Smooth muscle cell (in vitro differentiated cells): ENCODE data around the gene SSC5D. TPM values are rescaled to one million over a fixed set of nuclear protein-coding genes. Genes with fewer than 3 reads are reported as not detected.
"Not testable (repeated sequence)": the region's sequence is repeated elsewhere in the genome, so short reads cannot be mapped to it uniquely, and the experiment has no call there.

Experiments
- DNase-seq: peaks from one replicate; lab custom pipeline; 2025; ENCODE audit not compliant: unreplicated experiment; lab: John Stamatoyannopoulos, UW
- H2AFZ ChIP-seq: fragments of 200-600 bp; sonication (generic); 2 replicates; pipeline ENCODE4 v1.6.0; 2016; ENCODE audit warnings: antibody characterized with exemption, low read depth, mild to moderate bottlenecking
- H3F3A ChIP-seq: fragments of 200-600 bp; sonication (generic); 2 replicates; pipeline ENCODE4 v1.6.0; 2017; ENCODE audit warnings: antibody characterized with exemption, low read depth
- H3K27ac ChIP-seq: fragments of 200-600 bp; sonication (generic); 2 replicates; pipeline ENCODE4 v1.5.1; 2016; ENCODE audit warnings: low read depth, mild to moderate bottlenecking
- H3K27me3 ChIP-seq: fragments of 200-600 bp; sonication (generic); 2 replicates; pipeline ENCODE4 v1.6.1; 2016; ENCODE audit warnings: low read depth, mild to moderate bottlenecking
- H3K36me3 ChIP-seq: fragments of 200-600 bp; sonication (generic); 2 replicates; pipeline ENCODE4 v1.5.1; 2016; ENCODE audit warnings: low read depth
- H3K4me1 ChIP-seq: fragments of 200-600 bp; sonication (generic); 2 replicates; pipeline ENCODE4 v1.5.1; 2016; ENCODE audit warnings: low read depth
- H3K4me2 ChIP-seq: fragments of 200-600 bp; sonication (generic); 2 replicates; pipeline ENCODE4 v1.6.0; 2016; ENCODE audit warnings: mild to moderate bottlenecking
- H3K4me3 ChIP-seq: fragments of 200-600 bp; sonication (generic); 2 replicates; pipeline ENCODE4 v1.5.1; 2016; ENCODE audit warnings: mild to moderate bottlenecking
- H3K79me2 ChIP-seq: fragments of 200-600 bp; sonication (generic); 2 replicates; pipeline ENCODE4 v1.6.0; 2016; ENCODE audit warnings: low read depth, mild to moderate bottlenecking
- H3K9ac ChIP-seq: fragments of 200-600 bp; sonication (generic); 2 replicates; pipeline ENCODE4 v1.6.0; 2016; ENCODE audit warnings: low read depth
- H3K9me3 ChIP-seq: fragments of 200-600 bp; sonication (generic); replicated peaks from 2 replicates; pipeline ENCODE4 v1.5.1; 2016; ENCODE audit warnings: low read depth
- H4K20me1 ChIP-seq: fragments of 200-600 bp; sonication (generic); 2 replicates; pipeline ENCODE4 v1.6.0; 2016; ENCODE audit warnings: low read depth
- CTCF ChIP-seq: fragments of 200-600 bp; sonication (generic); IDR thresholded peaks from 2 replicates; pipeline ENCODE4 v1.5.1; 2017; ENCODE audit warnings: borderline replicate concordance, mild to moderate bottlenecking, antibody characterized with exemption; ENCODE audit not compliant: insufficient read depth, poor library complexity, severe bottlenecking
- WGBS: methylation state at CpG from one replicate; pipeline ENCODE4 v1.1.7; 2016; ENCODE audit warnings: low lambda C conversion rate; 5-methylcytosine and 5-hydroxymethylcytosine counted together
- polyA plus RNA-seq: library from polyadenylated mRNA; unstranded; fragments of >200 nt; fragmentation: Nextera tagmentation; extraction: Ambion mirVana; gene quantifications from 2 replicates; pipeline ENCODE4 v1.2.1, GENCODE V29; 2016
- total RNA-seq: library from RNA; depleted of rRNA; stranded (reverse); fragments of >200 nt; gene quantifications from 2 replicates; pipeline ENCODE4 v1.2.3, GENCODE V29; 2014

The SSC5D gene
- total and polyA plus RNA-seq, 2 experiments from 2014 or later, result 3.8 to 11.2 TPM

GRCh38 chr19:55446060-55446459 lies 42.2 kb upstream of the SSC5D start:
- TF ChIP-seq CTCF, result no peak
- H2AFZ ChIP-seq, result no peak overlapping the region
- H3K79me2 ChIP-seq, result no peaks in the 10 kb centered on the region
- H3K4me2 ChIP-seq, result no peak overlapping the region
- no peaks in the 10 kb centered on the region for H3K36me3 ChIP-seq
- H3K4me3 ChIP-seq, result no peak overlapping the region
- no peaks in the 10 kb centered on the region for H3K9me3 ChIP-seq
- no peaks in the 10 kb centered on the region for H3K4me1 ChIP-seq
- H3K27ac ChIP-seq, result no peak overlapping the region
- H3F3A ChIP-seq, result no peaks in the 10 kb centered on the region
- WGBS, result 75% methylated on average over 8 of the region's 8 CpGs
- peaks cover 80% of the 10 kb centered on the region for H3K27me3 ChIP-seq
- H4K20me1 ChIP-seq, result no peaks in the 10 kb centered on the region
- H3K9ac ChIP-seq, result no peak overlapping the region
- DNase-seq, result no peak

DNA sequence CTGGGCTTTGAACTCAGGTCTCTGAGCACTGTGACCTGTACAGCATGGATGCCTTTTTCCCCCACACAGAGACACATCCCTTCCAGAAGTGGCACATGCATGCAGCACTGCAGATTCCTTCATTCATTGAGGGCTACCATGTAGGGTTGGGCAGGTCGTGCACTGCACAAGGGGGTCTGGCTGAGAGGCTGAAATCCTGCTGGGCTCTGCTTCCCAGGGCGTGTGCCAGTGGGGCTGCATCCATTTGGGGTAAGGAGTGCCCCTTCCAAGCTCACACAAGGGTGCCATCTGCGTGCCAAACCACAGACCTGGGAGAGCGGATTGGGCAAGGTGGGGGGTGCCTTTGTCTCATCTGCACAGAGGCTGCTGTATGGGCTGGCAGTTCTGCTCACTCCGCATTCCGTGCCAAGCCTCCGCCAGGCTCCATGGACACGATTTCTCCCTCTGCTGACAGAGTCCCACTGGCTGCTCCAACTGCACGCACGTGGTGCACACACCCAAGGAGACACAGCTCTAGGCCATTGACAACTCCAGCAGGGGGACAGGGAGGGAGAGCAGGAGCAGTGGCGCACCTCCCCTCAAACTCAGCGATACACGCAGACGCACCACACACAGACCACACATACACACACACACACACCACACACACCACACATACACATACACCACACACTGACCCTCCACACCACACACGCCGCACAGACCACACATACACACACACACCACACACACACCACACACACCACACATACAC lies 40.6 kb upstream of the SSC5D start:
- Histone ChIP-seq H3K27me3 (peaks cover 81% of the 10 kb centered on the region), H3K27ac (no peak overlapping the region), H2AFZ (no peak overlapping the region), H3K79me2 (no peaks in the 10 kb centered on the region), H3F3A (no peaks in the 10 kb centered on the region), H3K9me3 (no peaks in the 10 kb centered on the region), H3K36me3 (no peaks in the 10 kb centered on the region), H3K9ac (no peak overlapping the region), H3K4me2 (no peak overlapping the region), H3K4me3 (no peak overlapping the region), H4K20me1 (no peaks in the 10 kb centered on the region), H3K4me1 (peaks cover 11% of the 10 kb centered on the region)
- 55% methylated on average over 15 of the region's 16 CpGs for WGBS
- DNase-seq, result no peak
- no peak for TF ChIP-seq CTCF

GRCh38 chr19:55448175-55448490 lies 40.1 kb upstream of the SSC5D start:
- H3K4me3 ChIP-seq, H3K79me2 ChIP-seq, H4K20me1 ChIP-seq, H3F3A ChIP-seq, H3K9me3 ChIP-seq, H3K4me2 ChIP-seq, H3K36me3 ChIP-seq, DNase-seq, H2AFZ ChIP-seq, H3K27ac ChIP-seq, H3K9ac ChIP-seq: not testable (repeated sequence)
- WGBS, result 100% methylated on average over 3 of the region's 5 CpGs
- peaks cover 11% of the 10 kb centered on the region for H3K4me1 ChIP-seq
- H3K27me3 ChIP-seq, result peaks cover 81% of the 10 kb centered on the region

DNA sequence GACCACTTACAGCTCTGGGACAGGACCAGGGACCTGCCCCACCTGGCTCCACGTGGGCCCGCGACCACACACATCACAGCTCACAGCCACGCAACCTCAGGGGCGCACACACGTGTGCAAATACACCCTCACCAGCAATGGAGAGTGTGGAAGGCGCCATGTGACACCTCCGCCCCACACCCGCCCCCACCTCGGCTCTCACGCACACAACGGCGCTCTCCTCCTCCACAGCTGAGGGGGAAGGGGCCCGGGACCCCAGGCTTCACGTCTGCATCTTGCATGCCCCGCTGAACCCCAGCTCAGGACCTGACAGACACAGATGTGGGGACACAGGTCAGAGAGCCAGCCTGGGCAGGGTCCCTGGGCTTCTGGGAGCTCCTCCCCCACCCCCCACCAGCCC lies 38.8 kb upstream of the SSC5D start:
- H3K4me1 ChIP-seq, result peaks cover 11% of the 10 kb centered on the region
- H3K36me3 ChIP-seq, result no peaks in the 10 kb centered on the region
- no peak for DNase-seq
- H2AFZ ChIP-seq, result no peak overlapping the region
- no peak for TF ChIP-seq CTCF
- no peak overlapping the region for H3K4me3 ChIP-seq
- no peaks in the 10 kb centered on the region for H3K79me2 ChIP-seq
- no peak overlapping the region for H3K27ac ChIP-seq
- WGBS, result 60% methylated on average over 15 of the region's 16 CpGs
- no peaks in the 10 kb centered on the region for H3K9me3 ChIP-seq
- peaks cover 6% of the 10 kb centered on the region for H3F3A ChIP-seq
- H4K20me1 ChIP-seq, result peaks cover 13% of the 10 kb centered on the region
- peaks cover 68% of the 10 kb centered on the region for H3K27me3 ChIP-seq
- no peak overlapping the region for H3K9ac ChIP-seq
- no peak overlapping the region for H3K4me2 ChIP-seq
